HepG2 (cell line): Measurements from ENCODE around the gene ANKRD34C. TPM values are rescaled to one million over a fixed set of nuclear protein-coding genes. Genes with fewer than 3 reads are reported as not detected.

Experiments
- AHR ChIP-seq: IDR thresholded peaks from 2 replicates; pipeline ENCODE4 v1.6.1; 2018; ENCODE audit warnings: missing genetic modification reagents, missing compliant biosample characterization
- ATF1 ChIP-seq: IDR thresholded peaks from 2 replicates; pipeline ENCODE4 v1.6.1; 2016; ENCODE audit warnings: mild to moderate bottlenecking, control low read depth
- ATM ChIP-seq: fragments of 450-650 bp; IDR thresholded peaks from 2 replicates; pipeline ENCODE4 v1.7.1; 2017; ENCODE audit warnings: mild to moderate bottlenecking, borderline replicate concordance
- DNMT1 ChIP-seq: sonication (generic); formaldehyde crosslinking; IDR thresholded peaks from 2 replicates; pipeline ENCODE4 v1.5.1; 2020; ENCODE audit warnings: mild to moderate bottlenecking, missing genetic modification reagents
- FOSL2 ChIP-seq: sonication (generic); formaldehyde crosslinking; IDR thresholded peaks from 2 replicates; pipeline ENCODE4 v1.4.0; 2020; ENCODE audit warnings: missing genetic modification reagents
- FOXP4 ChIP-seq: sonication (generic); formaldehyde crosslinking; IDR thresholded peaks from 2 replicates; pipeline ENCODE4 v1.4.0; 2020; ENCODE audit warnings: missing genetic modification reagents
- HES4 ChIP-seq: sonication (generic); formaldehyde crosslinking; IDR thresholded peaks from 2 replicates; pipeline ENCODE4 v1.9.0; 2021; ENCODE audit warnings: mild to moderate bottlenecking, missing genetic modification reagents, borderline replicate concordance
- IKZF4 ChIP-seq: sonication (generic); formaldehyde crosslinking; IDR thresholded peaks from 2 replicates; pipeline ENCODE4 v1.5.1; 2020; ENCODE audit warnings: borderline replicate concordance, mild to moderate bottlenecking, low read depth, missing genetic modification reagents; ENCODE audit errors: not compliant biosample characterization
- JUNB ChIP-seq: sonication (generic); formaldehyde crosslinking; IDR thresholded peaks from 2 replicates; pipeline ENCODE4 v1.8.0; 2022; ENCODE audit warnings: missing genetic modification reagents, mild to moderate bottlenecking, borderline replicate concordance
- KAT7 ChIP-seq: IDR thresholded peaks from 2 replicates; pipeline ENCODE4 v1.6.1; 2018; ENCODE audit warnings: borderline replicate concordance, missing compliant biosample characterization
- KLF13 ChIP-seq: sonication (generic); formaldehyde crosslinking; IDR thresholded peaks from 2 replicates; pipeline ENCODE4 v1.4.0; 2020; ENCODE audit warnings: mild to moderate bottlenecking, missing genetic modification reagents
- MXD3 ChIP-seq: IDR thresholded peaks from 2 replicates; pipeline ENCODE4 v1.6.1; 2016; ENCODE audit warnings: mild to moderate bottlenecking, missing biosample characterization, missing genetic modification reagents
- NPAS2 ChIP-seq: sonication (generic); formaldehyde crosslinking; IDR thresholded peaks from 2 replicates; pipeline ENCODE4 v1.8.0; 2022; ENCODE audit warnings: mild to moderate bottlenecking, missing genetic modification reagents, borderline replicate concordance
- NR0B2 ChIP-seq: sonication (generic); formaldehyde crosslinking; IDR thresholded peaks from 2 replicates; pipeline ENCODE4 v1.4.0; 2020; ENCODE audit warnings: mild to moderate bottlenecking, missing genetic modification reagents
- PAXIP1 ChIP-seq: sonication (generic); formaldehyde crosslinking; conservative IDR thresholded peaks from 2 replicates; pipeline ENCODE4 v1.4.0; 2020; ENCODE audit warnings: mild to moderate bottlenecking, missing genetic modification reagents, moderate library complexity
- RAD21 ChIP-seq: fragments of 450-650 bp; formaldehyde crosslinking; IDR thresholded peaks from 2 replicates; pipeline ENCODE4 v1.5.0; 2020; ENCODE audit warnings: mild to moderate bottlenecking
- SMC3 ChIP-seq: IDR thresholded peaks from 2 replicates; pipeline ENCODE4 v1.6.1; 2011; ENCODE audit warnings: low read length, improper control_type of control experiment
- TFAP4 ChIP-seq: sonication (generic); IDR thresholded peaks from 2 replicates; pipeline ENCODE4 v1.6.1; 2016; ENCODE audit warnings: low read depth, borderline replicate concordance
- ZNF121 ChIP-seq: sonication (generic); formaldehyde crosslinking; IDR thresholded peaks from 2 replicates; pipeline ENCODE4 v1.5.0; 2020; ENCODE audit warnings: mild to moderate bottlenecking, missing genetic modification reagents
- ZNF136 ChIP-seq: sonication (generic); formaldehyde crosslinking; IDR thresholded peaks from 2 replicates; pipeline ENCODE4 v1.8.1; 2022; ENCODE audit warnings: low read depth, mild to moderate bottlenecking, moderate library complexity, missing genetic modification reagents
- ZNF143 ChIP-seq: sonication (generic); formaldehyde crosslinking; IDR thresholded peaks from 2 replicates; pipeline ENCODE4 v1.4.0; 2020; ENCODE audit warnings: missing genetic modification reagents
- ZNF740 ChIP-seq: sonication (generic); formaldehyde crosslinking; IDR thresholded peaks from 2 replicates; pipeline ENCODE4 v1.4.0; 2020; ENCODE audit warnings: missing genetic modification reagents
- ZNF781 ChIP-seq: sonication (generic); formaldehyde crosslinking; IDR thresholded peaks from 2 replicates; pipeline ENCODE4 v1.5.1; 2020; ENCODE audit warnings: borderline replicate concordance, mild to moderate bottlenecking, missing genetic modification reagents; ENCODE audit errors: not compliant biosample characterization
- ZSCAN22 ChIP-seq: sonication (generic); formaldehyde crosslinking; IDR thresholded peaks from 2 replicates; pipeline ENCODE4 v1.4.0; 2020; ENCODE audit warnings: mild to moderate bottlenecking, missing genetic modification reagents
- polyA plus RNA-seq, 8 experiments: library from polyadenylated mRNA; depleted of rRNA in 3 of 8; stranded (reverse) in 7 of 8; unstranded in 1 of 8; fragments of >200 nt; fragmentation: Illumina TruSeq in 4 of 8; extraction: Trizol in 4 of 8; gene quantifications; 2 replicates each; pipeline versions ENCODE4 v1.2.1 to v1.2.3, GENCODE V29; 2011 to 2016; ENCODE audit warnings: low read depth in 4 of 8, missing spikeins in 1 of 8, mixed read lengths in 1 of 8; ENCODE audit not compliant: insufficient read depth in 1 of 8
- total RNA-seq, 5 experiments: library from RNA; depleted of rRNA; stranded (reverse); fragments of >200 nt; fragmentation: Illumina TruSeq; extraction: Trizol; gene quantifications; 2 replicates each; pipeline ENCODE4 v1.2.3, GENCODE V29; 2016; ENCODE audit warnings: low read depth in 1 of 5

The ANKRD34C gene
- total and polyA plus RNA-seq, 2 of the 13 experiments (the other 11 are each of a cell fraction or from before 2014, with no cell fraction given) = not detected

- no peak for TF ChIP-seq PAXIP1
- TF ChIP-seq JUNB = no peak
- TF ChIP-seq DNMT1 = no peak
- TF ChIP-seq ATM = no peak
- no peak for TF ChIP-seq SMC3
- TF ChIP-seq FOSL2 = 0 out of 2 replicates have a peak, but pooled peaks have one; percentile 1
- TF ChIP-seq KAT7 (CRISPR knock-in tag) = no peak; the same call in 1 of the 2 replicates
- 0 out of 2 replicates have a peak, but pooled peaks have one; percentile 36 for TF ChIP-seq TFAP4
- no peak for TF ChIP-seq ZNF121
- no peak for TF ChIP-seq KLF13 (CRISPR knock-in tag)
- 0 out of 2 replicates have a peak, but pooled peaks have one; percentile 13 for TF ChIP-seq MXD3 (CRISPR knock-in tag)
- no peak for TF ChIP-seq ZNF143 (CRISPR knock-in tag)
- TF ChIP-seq FOXP4 (CRISPR knock-in tag) = no peak
- TF ChIP-seq HES4 (CRISPR knock-in tag) = no peak
- TF ChIP-seq ZSCAN22 (CRISPR knock-in tag) = no peak
- TF ChIP-seq ZNF740 (CRISPR knock-in tag) = peak; percentile 81
- no peak for TF ChIP-seq AHR (CRISPR knock-in tag)
- TF ChIP-seq IKZF4 = no peak
- no peak for TF ChIP-seq ZNF781 (CRISPR knock-in tag)
- TF ChIP-seq ATF1 (CRISPR knock-in tag) = no peak
- 0 out of 2 replicates have a peak, but pooled peaks have one; percentile 21 for TF ChIP-seq NR0B2
- no peak for TF ChIP-seq ZNF136
- TF ChIP-seq NPAS2 (CRISPR knock-in tag) = no peak
- TF ChIP-seq RAD21 (CRISPR knock-in tag) = no peak
Observed at GRCh38 chr15:79310612-79310984, 28.1 kb downstream of the ANKRD34C start (continued).
